ENCODE data around the gene FOXP1.

DNA sequence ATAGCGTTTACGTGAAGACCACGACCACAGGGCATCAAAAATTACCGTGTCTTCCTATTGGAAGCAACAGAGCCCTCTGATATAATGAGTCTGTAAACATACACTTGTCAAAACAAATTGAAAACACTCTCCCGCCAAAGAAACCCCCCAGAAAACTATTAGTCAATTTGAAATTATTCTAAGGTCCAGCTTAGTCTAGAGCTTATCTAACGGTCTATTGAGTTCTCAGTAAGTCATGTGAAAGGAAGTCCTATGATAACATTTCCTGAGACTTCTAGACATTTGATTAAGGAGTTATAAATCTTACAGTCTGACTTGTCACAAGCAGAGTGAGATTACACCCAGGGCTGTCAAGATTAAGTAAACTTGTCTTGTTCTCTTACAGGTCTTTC, 356.3 kb downstream of the FOXP1 start:
- TF ChIP-seq, protein P1, sequence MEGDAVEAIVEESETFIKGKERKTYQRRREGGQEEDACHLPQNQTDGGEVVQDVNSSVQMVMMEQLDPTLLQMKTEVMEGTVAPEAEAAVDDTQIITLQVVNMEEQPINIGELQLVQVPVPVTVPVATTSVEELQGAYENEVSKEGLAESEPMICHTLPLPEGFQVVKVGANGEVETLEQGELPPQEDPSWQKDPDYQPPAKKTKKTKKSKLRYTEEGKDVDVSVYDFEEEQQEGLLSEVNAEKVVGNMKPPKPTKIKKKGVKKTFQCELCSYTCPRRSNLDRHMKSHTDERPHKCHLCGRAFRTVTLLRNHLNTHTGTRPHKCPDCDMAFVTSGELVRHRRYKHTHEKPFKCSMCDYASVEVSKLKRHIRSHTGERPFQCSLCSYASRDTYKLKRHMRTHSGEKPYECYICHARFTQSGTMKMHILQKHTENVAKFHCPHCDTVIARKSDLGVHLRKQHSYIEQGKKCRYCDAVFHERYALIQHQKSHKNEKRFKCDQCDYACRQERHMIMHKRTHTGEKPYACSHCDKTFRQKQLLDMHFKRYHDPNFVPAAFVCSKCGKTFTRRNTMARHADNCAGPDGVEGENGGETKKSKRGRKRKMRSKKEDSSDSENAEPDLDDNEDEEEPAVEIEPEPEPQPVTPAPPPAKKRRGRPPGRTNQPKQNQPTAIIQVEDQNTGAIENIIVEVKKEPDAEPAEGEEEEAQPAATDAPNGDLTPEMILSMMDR (IDR thresholded peaks at IDR 0.05) = no peak
- no peak for TF ChIP-seq EZH2 (IDR thresholded peaks at IDR 0.05; ENCODE audit: borderline replicate concordance, insufficient read depth, low read depth, low read length, poor library complexity, severe bottlenecking)

All from B cell (primary cell).